HepG2 (cell line): ENCODE measurements around the gene GPR82. TPM values are rescaled to one million over a fixed set of nuclear protein-coding genes. Genes with fewer than 3 reads are reported as not detected.

Experiments used
- ATAC-seq: fragments of 200-7000 bp; cut with Tn5 transposase; 3 replicates; pipeline ENCODE4 v1.9.1; 2020; ENCODE audit warnings: mild to moderate bottlenecking, moderate library complexity
- BruUV-seq: library from RNA; stranded (reverse); fragments of 400-500 nt; replicated peaks from 2 replicates; lab custom pipeline; 2021; lab: Mats Ljungman, UMichigan
- CTCF ChIA-PET: fragments of 300-600 bp; formaldehyde crosslinking; extraction: SDS; loops from one replicate; lab custom pipeline; 2021; ENCODE audit warnings: low total read pairs, inconsistent platforms, low intra/inter-chr PET ratio; lab: Yijun Ruan, JAX
- POLR2A ChIA-PET: fragments of 350-600 bp; sonication (Branson Sonifier 250); formaldehyde crosslinking; loops from one replicate; lab custom pipeline; 2020; ENCODE audit warnings: antibody characterized with exemption, inconsistent platforms; lab: Yijun Ruan, JAX
- DNase-seq: peaks from one replicate; pipeline ENCODE4 v3.0.0-alpha.2; 2015; ENCODE audit warnings: low spot score
- FAIRE-seq: peaks from 3 replicates; lab custom pipeline; 2011; peaks lifted over from hg19 to GRCh38; lab: Jason Lieb, UNC
- H2AFZ ChIP-seq: one replicate; pipeline ENCODE4 v1.6.1; 2011; ENCODE audit warnings: low read length, inconsistent platforms
- H3K27ac ChIP-seq: fragments of 300-600 bp; 3 replicates; pipeline ENCODE4 v1.8.0; 2011; ENCODE audit warnings: mixed run types, mild to moderate bottlenecking, mixed read lengths, low read length, inconsistent platforms; ENCODE audit not compliant: insufficient read depth; ENCODE audit errors: extremely low read length
- H3K27me3 ChIP-seq, 2 experiments: fragments of 200-600 bp in 1 of 2; 2 replicates in 1 of 2; 3 replicates in 1 of 2; pipeline versions ENCODE4 v1.6.0 to v1.8.0; 2011; ENCODE audit warnings: low read length in 2 of 2, mild to moderate bottlenecking in 2 of 2, moderate library complexity in 2 of 2, inconsistent platforms in 1 of 2; ENCODE audit not compliant: insufficient read depth in 2 of 2, control insufficient read depth in 1 of 2
- H3K36me3 ChIP-seq, 2 experiments: fragments of 200-600 bp in 1 of 2; replicated peaks in 1 of 2; 2 replicates in 1 of 2; 3 replicates in 1 of 2; pipeline versions ENCODE4 v1.5.1 to v1.8.0; 2011; ENCODE audit warnings: low read length in 2 of 2, inconsistent platforms in 1 of 2; ENCODE audit not compliant: insufficient read depth in 2 of 2, control insufficient read depth in 1 of 2
- H3K4me1 ChIP-seq: 2 replicates; pipeline ENCODE4 v1.5.1; 2012; ENCODE audit warnings: low read length, inconsistent platforms; ENCODE audit not compliant: insufficient read depth
- H3K4me2 ChIP-seq: 2 replicates; pipeline ENCODE4 v1.6.0; 2011; ENCODE audit warnings: low read depth, low read length, inconsistent platforms
- H3K4me3 ChIP-seq, 3 experiments: fragments of 200-600 bp in 1 of 3; sonication (generic), shearing (Covaris generic) in 1 of 3; replicated peaks in 1 of 3; 2 replicates each; pipeline ENCODE4 v1.5.1; 2011 to 2016; ENCODE audit warnings: low read length in 3 of 3, inconsistent platforms in 2 of 3, low read depth in 2 of 3, mild to moderate bottlenecking in 2 of 3, control low read depth in 1 of 3, mixed read lengths in 1 of 3; ENCODE audit not compliant: insufficient read depth in 1 of 3
- H3K79me2 ChIP-seq: one replicate; pipeline ENCODE4 v1.6.1; 2011; ENCODE audit warnings: low read length, inconsistent platforms; ENCODE audit not compliant: insufficient read depth
- H3K9ac ChIP-seq: 2 replicates; pipeline ENCODE4 v1.6.0; 2011; ENCODE audit warnings: mild to moderate bottlenecking, low read depth, low read length, inconsistent platforms; ENCODE audit not compliant: insufficient read depth
- H3K9me3 ChIP-seq: 2 replicates; pipeline ENCODE4 v1.5.1; 2012; ENCODE audit warnings: mild to moderate bottlenecking, low read length
- H4K20me1 ChIP-seq: 2 replicates; pipeline ENCODE4 v1.6.0; 2011; ENCODE audit warnings: inconsistent platforms, mild to moderate bottlenecking, low read length, moderate library complexity; ENCODE audit not compliant: insufficient read depth
- HDAC1 ChIP-seq: sonication (generic); formaldehyde crosslinking; IDR thresholded peaks from 2 replicates; pipeline ENCODE4 v1.5.1; 2020; ENCODE audit warnings: mild to moderate bottlenecking, missing genetic modification reagents
- HOXA5 ChIP-seq: sonication (generic); formaldehyde crosslinking; IDR thresholded peaks from 2 replicates; pipeline ENCODE4 v1.4.0; 2020; ENCODE audit warnings: missing genetic modification reagents
- NFYC ChIP-seq: IDR thresholded peaks from 2 replicates; pipeline ENCODE4 v1.6.1; 2016; ENCODE audit warnings: missing genetic modification reagents, missing compliant biosample characterization
- NRL ChIP-seq: sonication (generic); formaldehyde crosslinking; IDR thresholded peaks from 2 replicates; pipeline ENCODE4 v1.5.0; 2020; ENCODE audit warnings: missing genetic modification reagents, mild to moderate bottlenecking, moderate library complexity, borderline replicate concordance
- POGZ ChIP-seq: sonication (generic); formaldehyde crosslinking; IDR thresholded peaks from 2 replicates; pipeline ENCODE4 v1.4.0; 2020; ENCODE audit warnings: mild to moderate bottlenecking, missing genetic modification reagents
- SKI ChIP-seq: fragments of 450-650 bp; IDR thresholded peaks from one replicate; pipeline ENCODE4 v1.6.1; 2018; ENCODE audit warnings: mild to moderate bottlenecking; ENCODE audit not compliant: partially characterized antibody
- SP5 ChIP-seq: IDR thresholded peaks from 2 replicates; pipeline ENCODE4 v1.6.1; 2016; ENCODE audit warnings: low read depth, borderline replicate concordance
- TFDP2 ChIP-seq: sonication (generic); formaldehyde crosslinking; IDR thresholded peaks from 2 replicates; pipeline ENCODE4 v1.4.0; 2020; ENCODE audit warnings: missing genetic modification reagents
- ZFX ChIP-seq: sonication (generic); formaldehyde crosslinking; IDR thresholded peaks from 2 replicates; pipeline ENCODE4 v1.4.0; 2020; ENCODE audit warnings: mild to moderate bottlenecking, low read depth, missing genetic modification reagents, moderate library complexity
- ZNF484 ChIP-seq: sonication (generic); formaldehyde crosslinking; IDR thresholded peaks from 2 replicates; pipeline ENCODE4 v1.5.1; 2020; ENCODE audit warnings: mild to moderate bottlenecking, low read depth, missing genetic modification reagents, borderline replicate concordance
- WGBS: methylation state at CpG from one replicate; pipeline ENCODE4 v1.1.6; 2017; ENCODE audit warnings: low lambda C conversion rate; 5-methylcytosine and 5-hydroxymethylcytosine counted together
- in situ Hi-C: cut with HindIII; loops from 2 replicates; pipeline ENCODE4 v1.10.0; 2017; ENCODE audit warnings: low pct_unique_long_range_greater_than_20kb; ENCODE audit not compliant: extremely low pct_ligation_motif_present
- intact Hi-C: fragments of 100-400 bp; cut with micrococcal nuclease; formaldehyde crosslinking; loops from one replicate; pipeline ENCODE4 v1.10.0; 2022; ENCODE audit not compliant: unreplicated experiment
- polyA plus RNA-seq, 8 experiments: library from polyadenylated mRNA; depleted of rRNA in 3 of 8; stranded (reverse) in 7 of 8; unstranded in 1 of 8; fragments of >200 nt; fragmentation: Illumina TruSeq in 4 of 8; extraction: Trizol in 4 of 8; gene quantifications; 2 replicates each; pipeline versions ENCODE4 v1.2.1 to v1.2.3, GENCODE V29; 2011 to 2016; ENCODE audit warnings: low read depth in 4 of 8, missing spikeins in 1 of 8, mixed read lengths in 1 of 8; ENCODE audit not compliant: insufficient read depth in 1 of 8
- total RNA-seq, 5 experiments: library from RNA; depleted of rRNA; stranded (reverse); fragments of >200 nt; fragmentation: Illumina TruSeq; extraction: Trizol; gene quantifications; 2 replicates each; pipeline ENCODE4 v1.2.3, GENCODE V29; 2016; ENCODE audit warnings: low read depth in 1 of 5
- TF ChIP-seq, protein P1 (sequence below): sonication (generic); formaldehyde crosslinking; IDR thresholded peaks from 2 replicates; pipeline ENCODE4 v1.8.1; 2023; ENCODE audit warnings: mild to moderate bottlenecking, moderate library complexity, missing genetic modification reagents
- TF ChIP-seq, protein P2 (sequence below), 2 experiments: IDR thresholded peaks; 2 replicates each; pipeline ENCODE4 v1.6.1; 2011 to 2012; ENCODE audit warnings: low read length in 2 of 2, borderline replicate concordance in 1 of 2, low read depth in 1 of 2, mild to moderate bottlenecking in 1 of 2, moderate library complexity in 1 of 2

GPR82 gene
- total and polyA plus RNA-seq, 2 of the 13 experiments (the other 11 are each of a cell fraction or from before 2014, with no cell fraction given): not detected

GRCh38 chrX:41711021-41711667 is 12.8 kb upstream of the GPR82 start:
- no peaks in the 10 kb centered on the region for H3K36me3 ChIP-seq
- no TSS peak for BruUV-seq
- TF ChIP-seq SP5: no peak
- no peak for TF ChIP-seq ZNF484 (CRISPR knock-in tag)
- TF ChIP-seq POGZ (CRISPR knock-in tag): no peak
- no peak for TF ChIP-seq SKI
- no peak for TF ChIP-seq HOXA5 (CRISPR knock-in tag)
- TF ChIP-seq NFYC (CRISPR knock-in tag): no peak
- TF ChIP-seq ZFX (CRISPR knock-in tag): no peak
- TF ChIP-seq, all 625 proteins: peak for 0
- Histone ChIP-seq H3K27ac (no peak overlapping the region), H4K20me1 (no peaks in the 10 kb centered on the region), H3K79me2 (no peaks in the 10 kb centered on the region), H3K4me3 (no peak overlapping the region), H3K9me3 (no peaks in the 10 kb centered on the region), H3K27me3 (no peaks in the 10 kb centered on the region), H2AFZ (no peak overlapping the region), H3K9ac (no peak overlapping the region), H3K4me2 (no peak overlapping the region), H3K4me1 (no peaks in the 10 kb centered on the region)
- ChIA-PET POLR2A (no interaction called here), CTCF (no interaction called here)
- intact Hi-C loops: no loop called here
- DNase-seq (no peak), ATAC-seq (no peak), FAIRE-seq (no peak)
- WGBS: 89% methylated on average over 4 of the region's 5 CpGs
- in situ Hi-C loops: no loop called here

- Histone ChIP-seq H3K27me3 (no peaks in the 10 kb centered on the region), H3K79me2 (no peaks in the 10 kb centered on the region), H3K4me3 (no peak overlapping the region), H3K9ac (no peak overlapping the region), H3K36me3 (no peaks in the 10 kb centered on the region), H3K9me3 (no peaks in the 10 kb centered on the region), H3K4me2 (no peak overlapping the region), H2AFZ (no peak overlapping the region), H3K4me1 (no peaks in the 10 kb centered on the region), H4K20me1 (no peaks in the 10 kb centered on the region), H3K27ac (no peak overlapping the region)
- in situ Hi-C loops (no loop called here), intact Hi-C loops (no loop called here)
- no peak for ATAC-seq
- WGBS: 95% methylated on average over 5 of the region's 5 CpGs
- CTCF ChIA-PET: no interaction called here
- BruUV-seq: no TSS peak
- no peak for DNase-seq
- POLR2A ChIA-PET: no interaction called here
- FAIRE-seq: no peak
- TF ChIP-seq TFDP2 (CRISPR knock-in tag) (no peak), HDAC1 (CRISPR knock-in tag) (no peak), NRL (CRISPR knock-in tag) (no peak)
- TF ChIP-seq, protein P1, sequence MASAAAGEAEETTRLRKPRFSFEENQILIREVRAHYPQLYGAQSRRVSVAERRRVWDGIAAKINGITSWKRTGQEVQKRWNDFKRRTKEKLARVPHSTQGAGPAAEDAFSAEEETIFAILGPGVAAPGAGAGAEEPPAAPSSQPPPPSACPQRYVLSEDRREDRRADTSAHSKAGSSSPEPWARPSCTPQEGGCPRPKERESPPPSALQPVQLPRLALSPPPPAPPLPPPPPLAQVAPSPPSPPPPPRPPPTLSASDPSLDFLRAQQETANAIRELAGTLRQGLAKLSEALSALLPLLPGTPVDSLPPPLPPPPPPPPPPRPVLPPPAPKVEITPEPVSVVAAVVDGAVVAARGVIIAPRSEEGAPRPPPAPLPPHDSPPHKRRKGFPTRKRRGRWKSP: no peak
- TF ChIP-seq, protein P2, sequence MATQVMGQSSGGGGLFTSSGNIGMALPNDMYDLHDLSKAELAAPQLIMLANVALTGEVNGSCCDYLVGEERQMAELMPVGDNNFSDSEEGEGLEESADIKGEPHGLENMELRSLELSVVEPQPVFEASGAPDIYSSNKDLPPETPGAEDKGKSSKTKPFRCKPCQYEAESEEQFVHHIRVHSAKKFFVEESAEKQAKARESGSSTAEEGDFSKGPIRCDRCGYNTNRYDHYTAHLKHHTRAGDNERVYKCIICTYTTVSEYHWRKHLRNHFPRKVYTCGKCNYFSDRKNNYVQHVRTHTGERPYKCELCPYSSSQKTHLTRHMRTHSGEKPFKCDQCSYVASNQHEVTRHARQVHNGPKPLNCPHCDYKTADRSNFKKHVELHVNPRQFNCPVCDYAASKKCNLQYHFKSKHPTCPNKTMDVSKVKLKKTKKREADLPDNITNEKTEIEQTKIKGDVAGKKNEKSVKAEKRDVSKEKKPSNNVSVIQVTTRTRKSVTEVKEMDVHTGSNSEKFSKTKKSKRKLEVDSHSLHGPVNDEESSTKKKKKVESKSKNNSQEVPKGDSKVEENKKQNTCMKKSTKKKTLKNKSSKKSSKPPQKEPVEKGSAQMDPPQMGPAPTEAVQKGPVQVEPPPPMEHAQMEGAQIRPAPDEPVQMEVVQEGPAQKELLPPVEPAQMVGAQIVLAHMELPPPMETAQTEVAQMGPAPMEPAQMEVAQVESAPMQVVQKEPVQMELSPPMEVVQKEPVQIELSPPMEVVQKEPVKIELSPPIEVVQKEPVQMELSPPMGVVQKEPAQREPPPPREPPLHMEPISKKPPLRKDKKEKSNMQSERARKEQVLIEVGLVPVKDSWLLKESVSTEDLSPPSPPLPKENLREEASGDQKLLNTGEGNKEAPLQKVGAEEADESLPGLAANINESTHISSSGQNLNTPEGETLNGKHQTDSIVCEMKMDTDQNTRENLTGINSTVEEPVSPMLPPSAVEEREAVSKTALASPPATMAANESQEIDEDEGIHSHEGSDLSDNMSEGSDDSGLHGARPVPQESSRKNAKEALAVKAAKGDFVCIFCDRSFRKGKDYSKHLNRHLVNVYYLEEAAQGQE (IDR thresholded peaks at IDR 0.05; ENCODE audit: borderline replicate concordance in 1 of 2, low read depth in 1 of 2, low read length in 2 of 2): no peak
Observed at GRCh38 chrX:41716222-41716621, 7.8 kb upstream of the GPR82 start.
